Cardiac muscle cell (in vitro differentiated cells and primary cell): ENCODE measurements around the gene GATA5. TPM values are rescaled to one million over a fixed set of nuclear protein-coding genes. Genes with fewer than 3 reads are reported as not detected.

Experiments used
- DNase-seq, 2 donors: peaks; one replicate each; pipeline versions ENCODE4 v3.0.0 to v3.0.0-alpha.2; 2010 to 2017; ENCODE audit warnings: low read depth in 1 of 2, low spot score in 1 of 2
- H3K27ac ChIP-seq: fragments of 200-600 bp; sonication (generic); 2 replicates; pipeline ENCODE4 v1.5.1; 2016
- H3K27me3 ChIP-seq: fragments of 200-600 bp; sonication (generic); 2 replicates; pipeline ENCODE4 v1.6.0; 2016; ENCODE audit warnings: control low read depth
- H3K36me3 ChIP-seq: fragments of 200-600 bp; sonication (generic); 2 replicates; pipeline ENCODE4 v1.5.1; 2016; ENCODE audit warnings: control low read depth
- H3K4me1 ChIP-seq: fragments of 200-600 bp; sonication (generic); 2 replicates; pipeline ENCODE4 v1.8.1; 2017; ENCODE audit warnings: low read depth, mild to moderate bottlenecking, mixed run types
- H3K4me3 ChIP-seq: fragments of 200-600 bp; sonication (generic); 2 replicates; pipeline ENCODE4 v1.5.1; 2016; ENCODE audit warnings: mild to moderate bottlenecking
- H3K9me3 ChIP-seq: fragments of 200-600 bp; sonication (generic); 2 replicates; pipeline ENCODE4 v1.5.1; 2017; ENCODE audit warnings: low read depth, mild to moderate bottlenecking, control low read depth
- polyA plus RNA-seq: library from polyadenylated mRNA; unstranded; fragments of >200 nt; fragmentation: Nextera tagmentation; extraction: Ambion mirVana; gene quantifications from 2 replicates; pipeline ENCODE4 v1.2.1, GENCODE V29; 2016
- total RNA-seq: library from RNA; depleted of rRNA; stranded (reverse); fragments of >200 nt; gene quantifications from 2 replicates; pipeline ENCODE4 v1.2.3, GENCODE V29; 2016
- TF ChIP-seq, protein P1 (sequence below): IDR thresholded peaks from 2 replicates; pipeline ENCODE4 v1.5.1; 2012; ENCODE audit warnings: low read depth, mild to moderate bottlenecking, low read length

The GATA5 gene
- total and polyA plus RNA-seq, 2 experiments from 2014 or later, result 66.8 to 103 TPM

- DNase-seq, result no peak
- TF ChIP-seq, protein P1, sequence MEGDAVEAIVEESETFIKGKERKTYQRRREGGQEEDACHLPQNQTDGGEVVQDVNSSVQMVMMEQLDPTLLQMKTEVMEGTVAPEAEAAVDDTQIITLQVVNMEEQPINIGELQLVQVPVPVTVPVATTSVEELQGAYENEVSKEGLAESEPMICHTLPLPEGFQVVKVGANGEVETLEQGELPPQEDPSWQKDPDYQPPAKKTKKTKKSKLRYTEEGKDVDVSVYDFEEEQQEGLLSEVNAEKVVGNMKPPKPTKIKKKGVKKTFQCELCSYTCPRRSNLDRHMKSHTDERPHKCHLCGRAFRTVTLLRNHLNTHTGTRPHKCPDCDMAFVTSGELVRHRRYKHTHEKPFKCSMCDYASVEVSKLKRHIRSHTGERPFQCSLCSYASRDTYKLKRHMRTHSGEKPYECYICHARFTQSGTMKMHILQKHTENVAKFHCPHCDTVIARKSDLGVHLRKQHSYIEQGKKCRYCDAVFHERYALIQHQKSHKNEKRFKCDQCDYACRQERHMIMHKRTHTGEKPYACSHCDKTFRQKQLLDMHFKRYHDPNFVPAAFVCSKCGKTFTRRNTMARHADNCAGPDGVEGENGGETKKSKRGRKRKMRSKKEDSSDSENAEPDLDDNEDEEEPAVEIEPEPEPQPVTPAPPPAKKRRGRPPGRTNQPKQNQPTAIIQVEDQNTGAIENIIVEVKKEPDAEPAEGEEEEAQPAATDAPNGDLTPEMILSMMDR, result no peak
- H3K9me3 ChIP-seq, result no peaks in the 10 kb centered on the region
- no peaks in the 10 kb centered on the region for H3K36me3 ChIP-seq
- H3K4me3 ChIP-seq, result no peak overlapping the region
- H3K27ac ChIP-seq, result no peak overlapping the region
- H3K27me3 ChIP-seq, result no peaks in the 10 kb centered on the region
- H3K4me1 ChIP-seq, result peaks cover 20% of the 10 kb centered on the region
Measured at GRCh38 chr20:62449951-62450691, 25.7 kb downstream of the GATA5 start.

GRCh38 chr20:62448788-62449187 lies 27.0 kb downstream of the GATA5 start:
- TF ChIP-seq, protein P1, result no peak
- Histone ChIP-seq H3K27me3 (no peaks in the 10 kb centered on the region), H3K36me3 (no peaks in the 10 kb centered on the region), H3K4me3 (no peak overlapping the region), H3K27ac (no peak overlapping the region), H3K9me3 (no peaks in the 10 kb centered on the region), H3K4me1 (peaks cover 13% of the 10 kb centered on the region)
- no peak for DNase-seq

GRCh38 chr20:62448038-62448437 lies 27.8 kb downstream of the GATA5 start:
- Histone ChIP-seq H3K27ac (no peak overlapping the region), H3K4me1 (peaks cover 9% of the 10 kb centered on the region), H3K9me3 (no peaks in the 10 kb centered on the region), H3K27me3 (no peaks in the 10 kb centered on the region), H3K4me3 (no peak overlapping the region), H3K36me3 (no peaks in the 10 kb centered on the region)
- DNase-seq, result no peak
- TF ChIP-seq, protein P1, result no peak

DNA sequence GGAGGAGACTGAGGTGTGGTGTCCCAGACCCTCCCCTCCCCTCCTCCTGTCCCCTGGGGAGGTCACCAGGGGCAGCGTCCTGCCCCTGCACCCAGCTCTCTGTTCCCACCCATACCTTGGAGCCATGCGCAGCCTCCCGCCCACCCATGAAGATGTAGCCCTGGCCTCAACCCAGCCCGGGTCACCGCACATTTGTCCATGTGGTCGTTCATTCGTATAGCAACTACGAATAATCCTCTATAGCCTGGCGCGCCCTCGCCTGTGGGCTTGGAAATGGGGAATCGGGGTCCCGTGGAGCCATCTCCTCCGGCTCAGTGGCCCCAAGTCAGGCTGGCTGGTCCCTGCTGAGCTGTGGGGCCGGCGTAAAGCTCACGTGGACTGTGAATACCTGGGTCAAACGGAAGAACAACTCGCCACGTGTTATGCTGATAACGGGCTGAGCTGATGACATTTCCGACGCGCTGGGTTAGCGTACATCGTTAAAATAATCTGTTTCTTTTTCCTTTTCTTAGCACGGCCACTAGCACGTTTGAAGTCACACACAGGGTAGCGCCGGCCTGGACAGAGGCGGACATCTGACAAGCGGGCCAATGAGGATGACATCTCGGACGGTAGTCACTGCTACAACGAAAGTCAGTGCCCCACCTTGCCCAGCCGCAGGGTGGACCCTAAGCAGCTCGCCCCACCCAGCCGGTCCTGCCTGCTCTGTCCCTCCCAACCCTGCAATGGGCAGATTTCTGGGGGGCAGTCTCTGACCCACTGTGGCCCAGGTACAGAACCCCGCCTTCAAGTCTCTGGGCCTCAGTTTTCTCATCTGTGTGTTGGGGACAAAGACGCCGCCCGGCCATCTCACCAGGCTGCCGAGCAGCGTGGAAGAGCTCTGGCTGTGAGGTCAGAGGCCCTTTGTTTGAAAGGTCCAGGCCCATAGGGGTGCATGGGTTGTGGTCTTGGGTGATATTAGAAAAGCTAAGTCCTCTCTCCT lies 28.6 kb downstream of the GATA5 start:
- no peaks in the 10 kb centered on the region for H3K36me3 ChIP-seq
- no peaks in the 10 kb centered on the region for H3K27me3 ChIP-seq
- TF ChIP-seq, protein P1, result no peak
- H3K27ac ChIP-seq, result no peak overlapping the region
- H3K9me3 ChIP-seq, result no peaks in the 10 kb centered on the region
- H3K4me1 ChIP-seq, result peaks cover 9% of the 10 kb centered on the region
- DNase-seq, result no peak
- no peak overlapping the region for H3K4me3 ChIP-seq

- no peak overlapping the region for H3K27ac ChIP-seq
- no peaks in the 10 kb centered on the region for H3K9me3 ChIP-seq
- no peak overlapping the region for H3K4me3 ChIP-seq
- TF ChIP-seq, protein P1, result no peak
- no peaks in the 10 kb centered on the region for H3K27me3 ChIP-seq
- DNase-seq, result no peak
- H3K4me1 ChIP-seq, result peaks cover 9% of the 10 kb centered on the region
- no peaks in the 10 kb centered on the region for H3K36me3 ChIP-seq
Measured at GRCh38 chr20:62446481-62446880, 29.3 kb downstream of the GATA5 start.
